ENCODE data around the gene CELF2. TPM values are rescaled to one million over a fixed set of nuclear protein-coding genes. Genes with fewer than 3 reads are reported as not detected.
"Not testable (repeated sequence)": the region's sequence is repeated elsewhere in the genome, so short reads cannot be mapped to it uniquely, and the experiment has no call there.

CELF2 gene
- total RNA-seq, 2 donors from 2014 or later, result 63.2 to 69.4 TPM

DNA sequence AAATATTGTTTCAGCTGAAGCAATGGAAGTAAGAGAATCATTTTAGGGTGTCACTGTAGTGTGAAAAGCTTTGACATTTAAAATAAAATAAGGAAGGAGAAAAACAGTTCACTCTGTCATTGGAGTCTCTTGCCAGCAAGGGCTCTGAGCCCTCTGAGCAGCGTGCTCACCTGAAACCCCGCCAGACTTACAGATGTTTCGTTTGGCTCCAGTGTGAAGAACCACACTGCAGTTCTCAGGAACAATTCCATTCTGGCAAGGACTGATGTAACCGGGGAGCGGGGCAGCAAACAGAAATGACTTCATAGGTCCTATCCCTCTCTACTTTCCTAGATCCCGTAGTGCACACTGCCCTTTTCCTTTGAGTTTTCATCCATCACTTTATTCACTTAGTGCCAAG, 164.3 kb downstream of the CELF2 start:
- Histone ChIP-seq H3K36me3 (no peaks in the 10 kb centered on the region), H3K4me3 (no peak overlapping the region), H3K27me3 (no peaks in the 10 kb centered on the region), H3K4me1 (peaks cover 0 to 56% of the 10 kb centered on the region in 2 donors), H3K27ac (peak overlapping the region; percentile 67 to 74), H3K9me3 (no peaks in the 10 kb centered on the region)
- DNase-seq (ENCODE audit: low spot score), result peak; percentile 80
- TF ChIP-seq, protein P1, sequence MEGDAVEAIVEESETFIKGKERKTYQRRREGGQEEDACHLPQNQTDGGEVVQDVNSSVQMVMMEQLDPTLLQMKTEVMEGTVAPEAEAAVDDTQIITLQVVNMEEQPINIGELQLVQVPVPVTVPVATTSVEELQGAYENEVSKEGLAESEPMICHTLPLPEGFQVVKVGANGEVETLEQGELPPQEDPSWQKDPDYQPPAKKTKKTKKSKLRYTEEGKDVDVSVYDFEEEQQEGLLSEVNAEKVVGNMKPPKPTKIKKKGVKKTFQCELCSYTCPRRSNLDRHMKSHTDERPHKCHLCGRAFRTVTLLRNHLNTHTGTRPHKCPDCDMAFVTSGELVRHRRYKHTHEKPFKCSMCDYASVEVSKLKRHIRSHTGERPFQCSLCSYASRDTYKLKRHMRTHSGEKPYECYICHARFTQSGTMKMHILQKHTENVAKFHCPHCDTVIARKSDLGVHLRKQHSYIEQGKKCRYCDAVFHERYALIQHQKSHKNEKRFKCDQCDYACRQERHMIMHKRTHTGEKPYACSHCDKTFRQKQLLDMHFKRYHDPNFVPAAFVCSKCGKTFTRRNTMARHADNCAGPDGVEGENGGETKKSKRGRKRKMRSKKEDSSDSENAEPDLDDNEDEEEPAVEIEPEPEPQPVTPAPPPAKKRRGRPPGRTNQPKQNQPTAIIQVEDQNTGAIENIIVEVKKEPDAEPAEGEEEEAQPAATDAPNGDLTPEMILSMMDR (IDR thresholded peaks at IDR 0.05), result no peak

DNA sequence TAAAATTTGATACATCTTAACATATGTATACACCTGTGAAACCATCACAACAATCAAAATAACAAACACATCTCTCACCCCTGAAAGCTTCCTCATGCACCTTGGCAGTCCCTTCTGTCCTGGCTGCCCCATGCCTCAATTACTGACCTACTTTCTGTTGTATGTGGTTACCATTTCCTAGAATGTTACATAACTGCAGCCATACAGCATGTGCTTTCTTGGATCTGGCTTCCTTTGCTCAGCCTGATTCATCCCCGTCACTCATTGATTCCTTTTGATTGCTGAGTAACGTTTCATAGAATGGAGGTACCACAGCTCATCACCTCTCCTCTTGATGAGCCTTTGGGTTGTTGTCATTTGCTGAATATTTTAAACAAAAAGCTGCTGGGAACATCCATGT, 165.3 kb downstream of the CELF2 start:
- H3K4me1 ChIP-seq, result peaks cover 0 to 46% of the 10 kb centered on the region in 2 donors
- no peaks in the 10 kb centered on the region for H3K27me3 ChIP-seq
- no peak for DNase-seq (ENCODE audit: low spot score)
- no peaks in the 10 kb centered on the region for H3K9me3 ChIP-seq
- H3K4me3 ChIP-seq, result no peak overlapping the region
- TF ChIP-seq, protein P1 (IDR thresholded peaks at IDR 0.05), result no peak
- H3K27ac ChIP-seq, result peak overlapping the region; percentile 67 to 74
- no peaks in the 10 kb centered on the region for H3K36me3 ChIP-seq

DNA sequence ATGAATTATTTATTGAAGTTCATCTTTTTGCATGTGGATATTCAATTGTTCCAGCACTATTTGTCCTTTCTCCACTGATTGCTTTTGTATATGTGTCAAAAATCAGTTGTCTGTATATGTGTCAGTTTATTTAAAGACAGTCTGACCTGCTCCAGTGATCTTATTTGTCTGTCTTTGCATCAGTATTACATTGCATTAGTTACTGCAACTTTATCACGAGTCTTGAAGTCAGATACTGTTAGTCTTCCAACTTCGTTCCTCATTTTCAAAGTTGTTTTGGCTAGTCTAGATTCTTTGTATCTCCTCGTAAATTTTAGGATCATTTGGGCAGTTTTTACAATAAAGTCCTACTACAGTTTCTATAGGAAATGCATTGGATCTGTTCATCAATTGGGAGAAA, 166.4 kb downstream of the CELF2 start:
- TF ChIP-seq, protein P1 (IDR thresholded peaks at IDR 0.05), result no peak
- Histone ChIP-seq H3K9me3 (no peaks in the 10 kb centered on the region), H3K27me3 (no peaks in the 10 kb centered on the region), H3K4me3 (no peak overlapping the region), H3K27ac (peak overlapping the region in 1 of 2 donors; percentile 6), H3K4me1 (peaks cover 0 to 35% of the 10 kb centered on the region in 2 donors), H3K36me3 (no peaks in the 10 kb centered on the region)
- DNase-seq (ENCODE audit: low spot score), result no peak

DNA sequence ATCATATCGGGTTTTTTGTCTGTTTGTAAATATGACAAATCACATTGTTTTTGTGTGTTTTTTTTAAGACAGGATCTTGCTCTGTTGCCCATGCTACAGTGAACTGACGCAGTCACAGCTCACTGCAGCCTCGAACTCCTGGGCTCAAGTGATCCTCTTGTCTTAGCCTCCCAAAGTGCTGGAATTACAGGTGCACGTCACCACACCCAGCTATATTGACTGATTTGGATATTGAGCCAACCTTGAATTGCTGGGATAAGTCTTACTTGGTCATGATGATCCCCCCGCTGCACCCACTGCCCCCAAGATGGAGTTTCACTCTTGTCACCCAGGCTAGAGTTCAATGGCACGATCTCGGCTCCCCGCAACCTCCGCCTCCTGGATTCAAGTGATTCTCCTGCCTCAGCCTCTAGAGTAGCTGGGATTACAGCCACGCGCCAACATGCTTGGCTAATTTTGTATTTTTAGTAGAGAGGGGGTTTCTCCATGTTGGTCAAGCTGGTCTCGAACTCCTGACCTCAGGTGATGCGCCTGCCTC, 167.5 kb downstream of the CELF2 start:
- DNase-seq (ENCODE audit: low spot score); H3K27ac ChIP-seq; H3K27me3 ChIP-seq; H3K4me3 ChIP-seq; H3K9me3 ChIP-seq; H3K36me3 ChIP-seq: not testable (repeated sequence)
- peaks cover 0 to 33% of the 10 kb centered on the region in 2 donors for H3K4me1 ChIP-seq

DNA sequence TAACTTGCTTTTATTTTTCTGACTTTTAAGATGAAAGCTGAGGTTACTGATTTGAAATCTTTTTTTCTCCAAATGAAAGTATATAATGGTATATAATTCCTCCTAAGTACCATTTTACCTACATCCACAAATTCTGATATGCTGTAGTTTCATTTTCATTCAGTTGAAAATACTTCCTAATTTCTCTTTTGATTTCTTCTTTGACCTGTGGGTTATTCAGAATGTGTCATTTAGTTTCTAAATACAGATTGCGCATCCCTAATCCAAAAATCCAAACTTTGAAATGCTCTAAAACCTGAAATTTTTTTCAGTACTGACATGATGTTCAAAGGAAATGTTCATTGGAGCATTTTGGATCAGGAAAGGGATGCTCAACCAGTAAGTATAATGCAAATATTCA, 168.7 kb downstream of the CELF2 start:
- Histone ChIP-seq H3K27ac (no peak overlapping the region), H3K36me3 (no peaks in the 10 kb centered on the region), H3K4me3 (no peak overlapping the region), H3K4me1 (peaks cover 0 to 38% of the 10 kb centered on the region in 2 donors), H3K27me3 (no peaks in the 10 kb centered on the region), H3K9me3 (no peaks in the 10 kb centered on the region)
- DNase-seq (ENCODE audit: low spot score), result no peak
- TF ChIP-seq, protein P1 (IDR thresholded peaks at IDR 0.05), result no peak

DNA sequence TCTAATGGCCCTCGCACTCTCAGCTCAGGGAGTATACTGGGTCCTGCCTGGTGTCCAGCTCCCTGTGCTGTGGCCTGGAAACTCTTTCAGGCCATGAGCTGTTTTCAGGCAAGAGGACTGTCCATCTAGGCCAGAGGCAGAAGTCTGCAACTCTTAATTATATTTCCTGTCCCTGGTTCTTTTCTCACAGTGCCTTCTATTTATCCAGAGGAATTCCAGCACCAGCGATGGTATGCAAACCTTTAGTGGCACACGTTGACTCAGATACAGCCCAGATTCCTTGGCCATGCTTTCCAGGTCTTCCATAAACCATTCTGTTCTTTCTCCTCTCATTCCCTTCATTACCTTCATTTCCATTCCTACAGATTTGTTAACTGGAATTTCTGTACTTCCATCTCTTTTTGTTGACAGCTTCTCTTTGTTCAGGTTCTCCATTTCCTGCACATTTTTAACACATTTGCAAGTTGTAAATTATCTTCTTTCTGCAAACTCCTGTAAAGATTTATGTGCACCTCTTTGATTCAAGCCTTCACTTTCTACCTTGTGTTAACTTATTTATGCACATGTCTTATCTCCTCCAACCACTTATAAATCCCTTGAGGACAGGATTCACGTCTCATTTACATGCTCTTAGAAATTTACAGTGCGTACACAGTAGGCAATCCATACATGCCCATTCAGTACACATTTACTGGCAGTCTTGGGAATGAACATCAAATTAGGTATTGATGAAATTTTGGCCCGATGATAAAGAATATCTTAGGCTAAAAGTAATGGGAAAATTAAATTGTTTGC, 172.1 kb downstream of the CELF2 start:
- TF ChIP-seq, protein P1 (IDR thresholded peaks at IDR 0.05), result no peak
- H3K27ac ChIP-seq, result peak overlapping the region; percentile 13 to 36

More for the DNA sequence above, 172.1 kb downstream of the CELF2 start:
- Histone ChIP-seq H3K4me3 (no peak overlapping the region), H3K27me3 (no peaks in the 10 kb centered on the region), H3K9me3 (no peaks in the 10 kb centered on the region), H3K4me1 (peaks cover 0 to 38% of the 10 kb centered on the region in 2 donors), H3K36me3 (no peaks in the 10 kb centered on the region)
- no peak for DNase-seq (ENCODE audit: low spot score)
